ENCODE measurements around the gene EXOC1. TPM values are rescaled to one million over a fixed set of nuclear protein-coding genes. Genes with fewer than 3 reads are reported as not detected.

The EXOC1 gene
- total and polyA plus RNA-seq, 10 donors: 15.6 to 52.8 (median 43.0) TPM

GRCh38 chr4:55824865-55825264 is 28.6 kb upstream of the EXOC1 start:
- Histone ChIP-seq H3K36me3 (no peaks in the 10 kb centered on the region), H3K4me3 (no peak overlapping the region), H3K9me3 (no peaks in the 10 kb centered on the region), H3K27me3 (replicated peaks in 1 of 7) (peaks cover 0 to 40% (median 0%) of the 10 kb centered on the region in 7 donors), H3K27ac (no peak overlapping the region), H3K4me1 (no peaks in the 10 kb centered on the region)
- no peak for DNase-seq
- WGBS, 5 donors: 64 to 74% (median 70%) methylated on average over 2 of the region's 2 CpGs
- TF ChIP-seq CTCF (IDR thresholded peaks at IDR 0.05 in 8 of 11, conservative IDR thresholded peaks at IDR 0.05 in 3 of 11): no peak
- TF ChIP-seq POLR2A (IDR thresholded peaks at IDR 0.05): no peak
- no peak for TF ChIP-seq POLR2AphosphoS5 (IDR thresholded peaks at IDR 0.05)
- intact Hi-C loops (cut with DNase I; ENCODE audit: low total_unique reads): no loop called here

- Histone ChIP-seq H3K4me1 (no peaks in the 10 kb centered on the region), H3K27ac (no peak overlapping the region), H3K36me3 (no peaks in the 10 kb centered on the region), H3K27me3 (replicated peaks in 1 of 7) (peaks cover 0 to 30% (median 0%) of the 10 kb centered on the region in 7 donors), H3K9me3 (no peaks in the 10 kb centered on the region), H3K4me3 (no peak overlapping the region)
- TF ChIP-seq CTCF (IDR thresholded peaks at IDR 0.05 in 8 of 11, conservative IDR thresholded peaks at IDR 0.05 in 3 of 11) (no peak), POLR2A (IDR thresholded peaks at IDR 0.05) (no peak), POLR2AphosphoS5 (IDR thresholded peaks at IDR 0.05) (no peak)
- intact Hi-C loops (cut with DNase I; ENCODE audit: low total_unique reads): no loop called here
- no peak for DNase-seq
Observed at GRCh38 chr4:55826986-55827385, 26.5 kb upstream of the EXOC1 start.

- no peak for DNase-seq
- no peak for TF ChIP-seq POLR2A (IDR thresholded peaks at IDR 0.05)
- intact Hi-C loops (cut with DNase I; ENCODE audit: low total_unique reads): no loop called here
- no peaks in the 10 kb centered on the region for H3K36me3 ChIP-seq
- H3K4me1 ChIP-seq: no peaks in the 10 kb centered on the region
- H3K27me3 ChIP-seq (replicated peaks in 1 of 7): peaks cover 0 to 24% (median 0%) of the 10 kb centered on the region in 7 donors
- H3K9me3 ChIP-seq: no peaks in the 10 kb centered on the region
- H3K27ac ChIP-seq: no peak overlapping the region
- H3K4me3 ChIP-seq: no peak overlapping the region
- WGBS, 5 donors: 58 to 71% (median 66%) methylated on average over 2 of the region's 2 CpGs
Observed at GRCh38 chr4:55827582-55827981, 25.9 kb upstream of the EXOC1 start.

GRCh38 chr4:55830048-55830447 is 23.4 kb upstream of the EXOC1 start:
- Histone ChIP-seq H3K4me3 (no peak overlapping the region), H3K27ac (no peak overlapping the region), H3K36me3 (no peaks in the 10 kb centered on the region), H3K4me1 (no peaks in the 10 kb centered on the region), H3K27me3 (replicated peaks in 1 of 7) (peaks cover 0 to 23% (median 0%) of the 10 kb centered on the region in 7 donors), H3K9me3 (no peaks in the 10 kb centered on the region)
- 75 to 86% (median 80%) methylated on average over 3 of the region's 3 CpGs for WGBS, 5 donors
- intact Hi-C loops (cut with DNase I; ENCODE audit: low total_unique reads): no loop called here
- TF ChIP-seq POLR2A (IDR thresholded peaks at IDR 0.05) (no peak), POLR2AphosphoS5 (IDR thresholded peaks at IDR 0.05) (no peak), CTCF (IDR thresholded peaks at IDR 0.05 in 8 of 11, conservative IDR thresholded peaks at IDR 0.05 in 3 of 11) (no peak)
- DNase-seq: no peak

GRCh38 chr4:55830716-55831115 is 22.7 kb upstream of the EXOC1 start:
- Histone ChIP-seq H3K9me3 (no peaks in the 10 kb centered on the region), H3K4me3 (no peak overlapping the region), H3K27me3 (replicated peaks in 1 of 7) (peaks cover 0 to 21% (median 0%) of the 10 kb centered on the region in 7 donors), H3K27ac (no peak overlapping the region), H3K36me3 (no peaks in the 10 kb centered on the region), H3K4me1 (no peaks in the 10 kb centered on the region)
- no peak for DNase-seq
- WGBS, 5 donors: 55 to 69% (median 63%) methylated on average over 4 of the region's 4 CpGs
- TF ChIP-seq CTCF (IDR thresholded peaks at IDR 0.05 in 8 of 11, conservative IDR thresholded peaks at IDR 0.05 in 3 of 11) (no peak), POLR2AphosphoS5 (IDR thresholded peaks at IDR 0.05) (no peak), POLR2A (IDR thresholded peaks at IDR 0.05) (no peak)
- intact Hi-C loops (cut with DNase I; ENCODE audit: low total_unique reads): no loop called here

Data from spleen (tissue), 11 donors.